Measurements from ENCODE around the gene PRDM1.
A peak's percentile ranks its signal among the peaks of the same experiment; 100 is the strongest.

Gene PRDM1

GRCh38 chr6:106069478-106069877 lies 16.7 kb upstream of the PRDM1 start:
- no peak for DNase-seq

DNA sequence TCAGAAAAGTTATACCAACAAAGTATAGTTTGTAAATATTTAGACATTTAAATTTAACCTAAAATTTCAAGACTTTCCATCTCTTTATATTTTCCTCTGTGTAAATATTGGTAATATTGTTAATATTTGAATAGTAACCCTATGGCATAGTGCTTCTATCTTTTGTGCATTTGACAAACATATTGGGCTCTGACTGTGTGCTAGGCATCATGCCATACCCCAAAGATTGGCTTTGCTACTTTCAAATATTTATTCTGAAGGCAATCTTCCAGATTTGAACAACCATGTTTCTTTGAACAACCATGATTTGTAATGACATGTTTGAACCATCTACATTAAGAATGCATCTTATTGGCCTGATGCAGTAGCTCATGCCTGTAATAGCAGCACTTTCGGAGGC lies 15.5 kb upstream of the PRDM1 start:
- no peak for DNase-seq

DNA sequence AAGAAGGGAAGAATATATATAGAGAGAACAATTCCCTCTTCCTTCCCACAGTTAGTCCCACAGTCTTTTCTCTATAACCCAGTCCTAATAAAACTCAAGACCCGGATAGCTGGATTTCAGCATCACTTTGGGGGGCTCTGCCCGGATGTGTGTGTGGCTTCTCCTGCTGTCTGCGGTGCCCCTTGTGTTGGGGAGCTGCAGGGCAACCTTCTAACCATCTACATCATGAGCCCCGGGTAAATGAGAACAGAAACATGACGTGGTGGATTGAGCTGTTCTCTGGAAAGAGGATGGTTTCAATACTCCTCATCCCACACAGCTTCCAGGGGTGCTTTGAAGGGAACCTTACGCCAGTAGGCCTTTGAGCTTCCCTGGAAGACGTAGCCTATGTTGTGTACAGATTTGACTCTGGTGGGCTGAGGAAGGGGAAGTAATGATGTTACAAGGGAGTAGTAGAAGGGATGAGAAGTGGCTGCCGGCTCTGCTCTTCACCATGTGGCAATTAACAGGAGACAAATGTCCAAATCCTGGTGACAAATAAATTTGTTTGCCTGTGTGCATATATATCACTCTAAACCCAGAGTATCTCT lies 13.5 kb upstream of the PRDM1 start:
- DNase-seq = no peak

DNA sequence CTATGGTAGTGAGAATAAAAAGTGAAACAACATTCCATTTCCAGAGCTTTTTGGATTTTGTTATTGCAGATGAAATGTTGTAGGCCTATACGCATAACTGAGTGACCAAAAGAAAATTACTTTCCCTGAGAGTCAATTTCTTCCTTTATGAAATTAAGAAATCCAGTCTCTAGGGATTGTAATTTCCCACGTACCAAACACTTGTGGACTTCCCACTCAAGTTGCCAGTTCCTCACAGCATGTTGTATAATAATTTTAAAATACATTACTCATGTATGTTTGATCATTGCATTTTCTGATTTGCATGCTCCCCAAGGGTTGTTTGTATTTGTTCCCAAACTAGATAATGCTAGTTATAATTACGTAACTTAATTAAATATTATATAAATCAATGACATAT lies 12.0 kb upstream of the PRDM1 start:
- no peak for DNase-seq

- DNase-seq = no peak
These were observed 10.0 kb upstream of the PRDM1 start for GRCh38 chr6:106076139-106076538.

DNA sequence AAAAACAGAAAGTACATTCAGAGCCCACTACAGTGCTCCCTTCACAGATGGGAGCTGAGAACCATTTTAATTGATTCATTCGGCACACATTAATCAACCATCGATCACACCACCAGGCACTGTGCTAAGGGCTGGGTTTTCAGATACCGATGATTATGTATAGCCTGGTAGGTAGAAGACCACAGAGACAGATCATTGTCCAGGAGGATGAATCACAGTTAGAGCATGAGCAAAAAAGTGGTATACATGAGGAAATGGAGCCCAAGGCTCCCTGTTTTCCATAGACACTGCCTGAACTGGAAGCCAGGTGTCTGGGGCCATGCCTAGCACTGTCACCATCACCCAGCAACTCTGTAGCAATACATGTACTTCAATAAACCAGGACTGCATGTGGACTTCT lies 9.0 kb upstream of the PRDM1 start:
- DNase-seq = no peak

- no peak for DNase-seq
These were observed 8.3 kb upstream of the PRDM1 start for GRCh38 chr6:106077881-106078280.

- no peak for DNase-seq
These were observed 6.0 kb upstream of the PRDM1 start for GRCh38 chr6:106079961-106080762.

DNA sequence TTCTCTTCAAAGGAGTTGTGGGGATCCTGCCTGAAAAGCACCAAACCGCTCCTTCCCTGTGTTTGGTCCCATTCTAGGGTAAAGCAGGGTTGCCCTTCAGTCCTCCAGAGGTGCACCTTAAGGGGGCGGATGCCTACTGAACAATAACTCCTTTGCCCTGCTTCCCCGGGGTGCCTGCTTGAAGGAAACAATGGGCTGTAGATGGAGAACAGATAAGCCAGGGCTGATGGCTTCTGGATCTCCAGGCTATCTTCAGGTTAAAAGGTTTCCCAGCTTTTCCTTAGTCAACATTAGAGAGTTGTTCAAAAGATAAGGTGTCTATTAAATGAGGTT lies 5.4 kb upstream of the PRDM1 start:
- DNase-seq = no peak

DNA sequence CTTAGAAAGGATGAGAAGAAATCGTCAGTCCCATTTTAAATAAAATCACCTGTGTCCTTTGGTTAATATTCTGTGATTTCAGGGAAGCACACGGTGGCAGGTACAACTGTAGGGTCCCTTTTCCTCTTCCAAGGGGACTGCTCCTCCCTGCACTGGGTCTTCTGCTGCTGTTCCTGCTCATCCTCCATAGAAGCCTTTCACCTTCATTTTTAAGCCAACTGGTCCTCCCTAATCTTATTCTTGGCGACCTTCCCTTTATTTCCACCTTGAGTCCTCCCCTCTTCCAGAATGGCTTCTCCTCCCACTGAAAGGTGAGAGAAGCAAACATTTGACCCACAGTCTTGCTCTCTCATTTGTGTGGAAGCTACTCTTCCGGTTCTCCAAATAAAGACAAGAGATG lies 4.4 kb upstream of the PRDM1 start:
- no peak for DNase-seq

DNA sequence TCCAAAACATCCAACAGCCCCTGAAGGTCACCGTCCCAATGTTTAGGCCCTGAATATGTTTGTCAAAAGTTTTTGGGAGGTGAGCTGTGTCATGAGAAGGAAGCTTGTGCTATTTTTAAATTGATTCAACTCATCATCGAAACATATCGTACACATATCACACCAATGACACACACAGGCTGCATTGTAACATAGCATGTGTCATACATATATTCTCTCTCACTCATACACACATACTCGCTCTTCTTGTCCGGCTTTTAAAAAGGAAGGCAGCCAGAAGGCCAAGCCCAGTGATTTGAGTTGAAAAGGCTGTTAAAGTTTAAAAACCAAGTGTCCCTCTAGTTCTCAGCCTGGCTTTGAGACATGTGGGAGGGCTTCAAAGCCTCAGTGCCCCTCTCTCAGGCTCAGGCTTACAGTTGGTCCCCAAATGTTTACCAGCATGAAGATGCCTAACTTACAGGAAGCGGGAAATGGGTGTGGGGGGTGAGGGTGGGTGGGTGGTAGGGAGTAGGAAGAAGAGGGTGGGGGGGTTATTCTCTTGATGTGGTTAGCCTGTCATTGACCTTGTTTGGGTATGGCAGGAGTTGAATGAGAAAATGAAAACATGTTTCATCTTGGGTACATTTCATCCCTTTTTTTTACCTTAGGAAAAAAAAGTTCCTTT lies 3.3 kb upstream of the PRDM1 start:
- DNase-seq = no peak

DNA sequence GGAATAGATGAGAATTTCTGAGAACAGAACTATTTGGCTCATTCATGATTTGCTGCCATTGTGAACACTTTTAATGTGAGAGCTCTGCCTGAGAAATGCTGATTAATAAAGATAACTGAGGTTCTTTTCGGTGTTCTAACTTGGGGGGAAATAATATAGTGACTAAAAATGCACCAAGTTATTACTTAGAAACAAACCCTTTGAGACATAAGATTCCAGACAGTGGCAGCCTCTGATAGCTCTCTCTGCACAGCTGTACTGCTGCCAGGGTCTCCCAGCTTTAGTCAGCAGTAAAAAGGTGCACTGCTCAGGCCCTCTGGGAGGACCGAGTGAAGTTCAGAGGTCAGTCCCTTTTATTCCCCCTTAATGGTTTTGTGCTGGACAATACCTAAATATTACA lies 2.5 kb upstream of the PRDM1 start:
- no peak for DNase-seq

- peak in 1 of 56 donors; percentile 28 for DNase-seq
These were observed 1.8 kb upstream of the PRDM1 start for GRCh38 chr6:106084106-106084988.

GRCh38 chr6:106084989-106085691 lies 996 bp upstream of the PRDM1 start:
- DNase-seq = no peak

GRCh38 chr6:106085692-106085983 lies 498 bp upstream of the PRDM1 start:
- no peak for DNase-seq

DNA sequence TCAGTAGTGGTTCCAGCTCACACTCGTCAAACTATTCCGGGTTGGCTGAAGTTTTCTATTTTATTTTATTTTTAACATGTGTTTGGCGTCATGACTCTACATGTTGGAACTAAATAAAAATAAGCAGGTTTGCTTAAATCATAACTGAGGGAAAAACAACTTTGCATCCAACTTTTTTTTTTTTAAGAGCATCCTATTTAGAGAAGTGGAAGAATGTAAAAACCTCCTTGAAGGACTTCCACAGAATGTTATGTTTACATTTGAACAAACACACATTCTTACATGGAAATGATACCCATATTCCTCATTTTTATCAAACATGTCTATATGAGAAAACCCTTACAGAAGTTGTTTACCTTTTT lies 659 bp downstream of the PRDM1 start:
- DNase-seq = no peak

DNA sequence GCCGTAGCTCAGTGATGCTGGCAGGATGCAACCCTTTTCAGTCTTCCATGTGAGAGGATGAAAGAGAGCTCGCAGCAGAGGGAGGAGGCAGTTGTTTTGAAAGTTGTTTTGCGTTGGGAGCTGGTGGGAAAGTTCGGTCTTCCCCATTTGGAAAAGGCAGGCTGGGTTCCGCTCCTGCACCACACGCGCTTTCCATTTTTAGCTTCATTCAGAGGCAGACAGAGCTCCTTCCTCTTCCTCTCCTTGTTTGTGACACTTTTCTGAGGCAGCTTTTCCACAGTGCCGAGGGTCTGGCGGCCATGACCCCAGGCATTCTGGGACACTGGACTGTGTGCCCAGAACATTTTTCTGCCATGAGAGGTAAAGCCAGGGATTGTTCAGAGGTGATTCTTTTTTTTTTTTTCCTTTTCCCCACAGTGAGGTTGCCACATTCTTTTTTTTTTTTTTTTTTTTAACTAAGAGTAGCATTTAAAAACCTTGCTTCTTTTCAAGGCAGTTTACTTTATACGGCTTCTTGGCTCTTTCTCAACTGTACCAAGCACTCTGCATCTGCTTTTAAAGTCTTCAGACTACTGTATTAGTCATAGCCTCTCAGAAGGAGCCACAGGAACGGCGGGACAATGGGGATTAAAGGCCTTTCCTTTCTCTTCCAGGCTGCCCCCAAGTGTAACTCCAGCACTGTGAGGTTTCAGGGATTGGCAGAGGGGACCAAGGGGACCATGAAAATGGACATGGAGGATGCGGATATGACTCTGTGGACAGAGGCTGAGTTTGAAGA lies 1.6 kb downstream of the PRDM1 start:
- DNase-seq = peak in 9 of 56 donors; percentile 4 to 34 (median 12)

- DNase-seq = no peak
These were observed 3.9 kb downstream of the PRDM1 start for GRCh38 chr6:106090001-106090400.

DNA sequence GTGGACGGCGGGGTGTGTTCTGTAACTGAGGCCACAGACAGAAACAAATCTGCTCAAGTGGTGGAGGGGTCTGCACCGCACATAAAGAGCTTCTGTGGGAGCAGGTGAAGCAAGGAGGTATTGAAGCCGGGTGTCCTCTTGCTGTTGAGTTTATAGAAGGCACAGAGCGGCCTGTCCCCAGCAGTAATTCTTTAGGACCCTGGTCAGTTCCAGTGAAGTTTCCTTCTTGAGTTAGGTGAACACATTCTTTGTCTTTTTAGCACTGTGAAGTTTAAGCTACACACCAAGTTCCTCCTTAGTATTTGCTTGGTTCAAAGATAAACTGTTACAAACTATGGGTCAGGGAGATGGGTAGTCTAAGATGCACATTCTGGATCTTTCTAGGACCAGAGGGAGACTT lies 6.1 kb downstream of the PRDM1 start:
- no peak for DNase-seq

DNA sequence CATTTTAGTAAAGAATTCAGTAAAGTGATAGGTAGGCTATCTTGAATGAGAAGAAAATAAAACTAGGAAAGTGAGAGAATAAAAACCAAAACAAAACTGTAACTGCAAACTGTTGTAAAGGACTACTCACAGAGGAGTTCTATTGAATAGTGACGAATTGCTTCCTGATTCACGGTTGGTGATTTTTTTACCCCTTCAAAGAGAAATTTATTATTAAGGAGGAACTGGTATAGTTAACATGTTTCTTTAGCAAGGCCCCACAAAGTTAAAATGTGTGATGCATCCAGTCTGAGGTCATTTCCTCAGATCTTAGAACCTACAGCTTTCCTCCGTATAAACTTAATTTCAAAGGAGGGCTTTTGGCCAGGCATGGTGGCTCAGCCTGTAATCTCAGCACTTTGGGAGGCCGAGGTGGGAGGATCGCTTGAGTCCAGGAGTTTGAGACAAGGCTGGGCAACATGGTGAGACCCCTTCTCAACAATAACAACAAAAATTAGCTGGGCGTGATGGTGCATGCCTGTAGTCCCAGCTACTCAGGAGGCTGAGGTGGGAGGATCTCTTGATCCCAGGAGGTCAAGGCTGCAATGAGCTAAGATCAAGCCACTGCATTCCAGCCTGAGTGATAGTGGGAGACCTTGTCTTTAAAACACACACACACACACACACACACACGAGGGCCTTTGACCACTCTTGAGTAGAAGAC lies 8.3 kb downstream of the PRDM1 start:
- no peak for DNase-seq

All from amygdala (tissue), 56 donors.